ENCODE measurements around the gene RNF168. TPM values are rescaled to one million over a fixed set of nuclear protein-coding genes. Genes with fewer than 3 reads are reported as not detected.

The RNF168 gene
- polyA plus RNA-seq, 1 donor from 2014 or later, result 4.2 TPM

- H3K4me2 ChIP-seq (ENCODE audit: low read length), result no peak overlapping the region
- no peaks in the 10 kb centered on the region for H3K36me3 ChIP-seq (ENCODE audit: insufficient read depth, low read length)
- no peak overlapping the region for H3K27ac ChIP-seq (ENCODE audit: low read length)
- H4K20me1 ChIP-seq (ENCODE audit: insufficient read depth), result no peaks in the 10 kb centered on the region
- peaks cover 91% of the 10 kb centered on the region for H3K79me2 ChIP-seq (replicated peaks; ENCODE audit: insufficient read depth, low read length)
- H3F3A ChIP-seq (ENCODE audit: insufficient read depth, low read length, poor library complexity, severe bottlenecking), result no peaks in the 10 kb centered on the region
- no peaks in the 10 kb centered on the region for H3K27me3 ChIP-seq (ENCODE audit: insufficient read depth, low read depth, low read length)
- TF ChIP-seq RAD21 (conservative IDR thresholded peaks at IDR 0.05), result no peak
- TF ChIP-seq CTCF (IDR thresholded peaks at IDR 0.05; ENCODE audit: poor library complexity, severe bottlenecking), result no peak
- TF ChIP-seq EZH2 (IDR thresholded peaks at IDR 0.05; ENCODE audit: borderline replicate concordance, insufficient read depth, low read length, poor library complexity, severe bottlenecking), result no peak
- TF ChIP-seq EP300 (conservative IDR thresholded peaks at IDR 0.05; ENCODE audit: poor library complexity, severe bottlenecking), result no peak
- no peak overlapping the region for H2AFZ ChIP-seq (ENCODE audit: low read depth, low read length)
- no peaks in the 10 kb centered on the region for H3K9me3 ChIP-seq (ENCODE audit: low read length)
- no peak overlapping the region for H3K9ac ChIP-seq (ENCODE audit: low read length)
- no peak overlapping the region for H3K4me3 ChIP-seq (ENCODE audit: low read length)
- H3K9me2 ChIP-seq (ENCODE audit: insufficient read depth, low read length), result no peaks in the 10 kb centered on the region
Measured at GRCh38 chr3:196419386-196419785, 84.2 kb downstream of the RNF168 start.

Small RNA genes lying within 50 kb of the gene (small RNA-seq; reads per million reads assigned to genes)
- gene AC083822.1 (0 reads per million in 3 experiments), gene AC117490.1 (0 reads per million in 3 experiments), gene RPS29P3 (0 reads per million in 3 experiments)

Other genes starting within 250 kb of the RNF168 start
- gene PCYT1A, start 216.0 kb downstream of the RNF168 start, polyA plus RNA-seq, result 21.7 and 24.6 TPM in 2 replicates
- 245 and 276 TPM in 2 replicates for gene DYNLT2B, start 185.5 kb downstream of the RNF168 start, polyA plus RNA-seq
- not detected in 2 replicates for gene TM4SF19, start 165.4 kb downstream of the RNF168 start, polyA plus RNA-seq
- gene UBXN7, start 71.3 kb downstream of the RNF168 start, polyA plus RNA-seq, result 18.1 and 19.6 TPM in 2 replicates
- gene SMCO1, start 11.6 kb upstream of the RNF168 start, polyA plus RNA-seq, result not detected in 2 replicates
- gene WDR53, start 64.8 kb upstream of the RNF168 start, polyA plus RNA-seq, result 4.3 and 7.2 TPM in 2 replicates
- gene FBXO45, start 64.9 kb upstream of the RNF168 start, polyA plus RNA-seq, result 31.5 and 35.3 TPM in 2 replicates
- gene NRROS, start 135.9 kb upstream of the RNF168 start, polyA plus RNA-seq, result not detected in 2 replicates
- 37.9 and 43.1 TPM in 2 replicates for gene CEP19, start 208.5 kb upstream of the RNF168 start, polyA plus RNA-seq
- 97.3 and 116 TPM in 2 replicates for gene PIGX, start 208.6 kb upstream of the RNF168 start, polyA plus RNA-seq
- 37.9 and 40.3 TPM in 2 replicates for gene PAK2, start 236.1 kb upstream of the RNF168 start, polyA plus RNA-seq